ENCODE measurements around the gene TCF7L2. TPM values are rescaled to one million over a fixed set of nuclear protein-coding genes. Genes with fewer than 3 reads are reported as not detected.

Gene TCF7L2
- polyA plus RNA-seq, 1 donor from 2014 or later: 1.7 TPM

- no peak overlapping the region for H3K9ac ChIP-seq (ENCODE audit: low read length)
- no peaks in the 10 kb centered on the region for H4K20me1 ChIP-seq (ENCODE audit: insufficient read depth)
- H3K27me3 ChIP-seq (ENCODE audit: insufficient read depth, low read depth, low read length): no peaks in the 10 kb centered on the region
- no peaks in the 10 kb centered on the region for H3K79me2 ChIP-seq (replicated peaks; ENCODE audit: insufficient read depth, low read length)
- no peaks in the 10 kb centered on the region for H3K9me3 ChIP-seq (ENCODE audit: low read length)
- no peak overlapping the region for H3K4me2 ChIP-seq (ENCODE audit: low read length)
- H3K27ac ChIP-seq (ENCODE audit: low read length): no peak overlapping the region
- H3K36me3 ChIP-seq (ENCODE audit: insufficient read depth, low read length): no peaks in the 10 kb centered on the region
- no peaks in the 10 kb centered on the region for H3K9me2 ChIP-seq (ENCODE audit: insufficient read depth, low read length)
- TF ChIP-seq SMC3 (conservative IDR thresholded peaks at IDR 0.05; ENCODE audit: poor library complexity) (no peak), MXI1 (conservative IDR thresholded peaks at IDR 0.05; ENCODE audit: poor library complexity, severe bottlenecking) (no peak), RAD21 (conservative IDR thresholded peaks at IDR 0.05) (no peak), EZH2 (IDR thresholded peaks at IDR 0.05; ENCODE audit: borderline replicate concordance, insufficient read depth, low read length, poor library complexity, severe bottlenecking) (no peak), POLR2AphosphoS5 (IDR thresholded peaks at IDR 0.05) (no peak), REST (IDR thresholded peaks at IDR 0.05; ENCODE audit: borderline replicate concordance) (no peak), EP300 (conservative IDR thresholded peaks at IDR 0.05; ENCODE audit: poor library complexity, severe bottlenecking) (no peak), TAF1 (IDR thresholded peaks at IDR 0.05; ENCODE audit: low read depth) (no peak), CTCF (IDR thresholded peaks at IDR 0.05; ENCODE audit: poor library complexity, severe bottlenecking) (no peak)
- no peak overlapping the region for H3K4me3 ChIP-seq (ENCODE audit: low read length)
- no peaks in the 10 kb centered on the region for H3F3A ChIP-seq (ENCODE audit: insufficient read depth, low read length, poor library complexity, severe bottlenecking)
- no peak overlapping the region for H2AFZ ChIP-seq (ENCODE audit: low read depth, low read length)
Measured at GRCh38 chr10:113096128-113096996, 146.3 kb downstream of the TCF7L2 start.

GRCh38 chr10:113097036-113097435, 147.0 kb downstream of the TCF7L2 start:
- Histone ChIP-seq H3K4me3 (ENCODE audit: low read length) (no peak overlapping the region), H3F3A (ENCODE audit: insufficient read depth, low read length, poor library complexity, severe bottlenecking) (no peaks in the 10 kb centered on the region), H3K36me3 (ENCODE audit: insufficient read depth, low read length) (no peaks in the 10 kb centered on the region), H3K79me2 (replicated peaks; ENCODE audit: insufficient read depth, low read length) (no peaks in the 10 kb centered on the region), H3K27me3 (ENCODE audit: insufficient read depth, low read depth, low read length) (no peaks in the 10 kb centered on the region), H3K4me2 (ENCODE audit: low read length) (no peak overlapping the region), H3K9me2 (ENCODE audit: insufficient read depth, low read length) (no peaks in the 10 kb centered on the region), H3K27ac (ENCODE audit: low read length) (no peak overlapping the region), H3K9me3 (ENCODE audit: low read length) (no peaks in the 10 kb centered on the region), H3K9ac (ENCODE audit: low read length) (no peak overlapping the region), H2AFZ (ENCODE audit: low read depth, low read length) (no peak overlapping the region), H4K20me1 (ENCODE audit: insufficient read depth) (no peaks in the 10 kb centered on the region)
- TF ChIP-seq CTCF (IDR thresholded peaks at IDR 0.05; ENCODE audit: poor library complexity, severe bottlenecking): no peak
- TF ChIP-seq EZH2 (IDR thresholded peaks at IDR 0.05; ENCODE audit: borderline replicate concordance, insufficient read depth, low read length, poor library complexity, severe bottlenecking): no peak
- no peak for TF ChIP-seq POLR2AphosphoS5 (IDR thresholded peaks at IDR 0.05)
